HL-60/S4 (cell line): ENCODE measurements around the gene CNTN4.

Experiments used
- in situ Hi-C: fragments of 300-500 bp; cut with MboI; formaldehyde crosslinking; loops from 2 replicates; pipeline ENCODE4 v1.14.3; 2022; ENCODE audit warnings: low sequenced_read_pairs

CNTN4 gene

GRCh38 chr3:3015185-3016089 is 916.8 kb downstream of the CNTN4 start:
- in situ Hi-C loops = no loop called here

GRCh38 chr3:3016226-3016625 is 917.6 kb downstream of the CNTN4 start:
- in situ Hi-C loops = no loop called here

DNA sequence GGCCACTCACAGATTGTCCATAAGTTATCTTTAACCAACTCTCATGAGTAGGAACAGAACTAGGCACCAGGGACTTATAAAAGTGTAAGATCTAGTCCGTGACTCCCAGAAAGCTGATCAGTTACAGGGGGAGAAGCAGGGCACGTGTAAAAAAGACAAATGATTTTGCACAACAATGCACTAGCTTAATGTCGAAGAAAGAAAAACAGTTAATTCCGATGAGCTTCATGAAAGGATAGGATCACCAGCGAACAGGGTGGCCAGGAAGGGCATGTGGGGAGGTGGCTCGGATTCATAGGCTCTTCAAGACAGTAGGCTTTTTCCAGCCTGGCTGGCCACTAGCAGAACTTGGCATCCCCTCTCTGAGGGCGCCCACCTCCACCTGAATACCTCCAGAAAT is 921.5 kb downstream of the CNTN4 start:
- in situ Hi-C loops = no loop called here

- in situ Hi-C loops = no loop called here
Observed at GRCh38 chr3:3023111-3023745, 924.6 kb downstream of the CNTN4 start.

DNA sequence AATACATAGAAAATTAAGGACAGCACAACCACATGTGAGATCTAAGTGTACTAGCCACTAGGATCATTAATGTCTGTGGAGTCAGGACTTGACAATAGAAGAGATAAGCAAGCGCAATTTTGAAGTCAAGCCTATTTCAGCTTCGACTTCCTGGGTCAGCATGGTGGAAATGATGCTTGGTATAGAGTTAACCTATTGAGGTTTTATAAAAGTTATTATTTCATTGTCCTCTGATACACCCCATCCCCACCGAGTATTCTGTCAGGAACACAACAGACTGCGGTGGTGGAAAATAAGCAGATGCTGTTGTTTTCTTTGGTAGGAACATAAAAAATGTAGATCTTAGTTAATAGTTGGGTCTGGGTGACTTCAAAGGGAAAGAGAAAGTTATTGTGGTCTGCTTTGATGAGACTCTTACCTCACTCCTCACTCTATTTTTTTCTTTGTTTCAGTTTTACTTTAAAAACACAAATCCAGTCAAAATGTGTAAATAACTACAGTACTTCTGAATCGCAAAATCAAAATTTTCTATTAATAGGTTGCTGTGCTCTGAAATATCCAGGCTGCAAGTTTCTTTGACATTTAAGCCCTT is 929.4 kb downstream of the CNTN4 start:
- in situ Hi-C loops = no loop called here

- in situ Hi-C loops = no loop called here
Observed at GRCh38 chr3:3031326-3031725, 932.7 kb downstream of the CNTN4 start.

DNA sequence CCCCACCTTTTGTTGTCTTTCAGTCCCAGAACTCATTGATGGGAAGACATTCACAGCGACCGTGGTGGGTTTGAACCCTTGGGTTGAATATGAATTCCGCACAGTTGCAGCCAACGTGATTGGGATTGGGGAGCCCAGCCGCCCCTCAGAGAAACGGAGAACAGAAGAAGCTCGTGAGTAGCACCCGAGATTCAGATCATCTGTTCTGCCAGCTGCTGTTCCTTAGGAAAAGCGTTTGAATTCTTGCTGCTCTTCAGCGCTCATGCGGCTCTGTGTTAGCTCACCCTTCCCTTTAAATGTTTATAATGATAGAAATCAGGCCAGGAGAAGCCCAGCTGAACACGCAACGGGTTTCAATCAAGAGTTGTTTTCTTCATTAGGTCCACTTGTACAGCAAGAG is 938.5 kb downstream of the CNTN4 start:
- in situ Hi-C loops = no loop called here

DNA sequence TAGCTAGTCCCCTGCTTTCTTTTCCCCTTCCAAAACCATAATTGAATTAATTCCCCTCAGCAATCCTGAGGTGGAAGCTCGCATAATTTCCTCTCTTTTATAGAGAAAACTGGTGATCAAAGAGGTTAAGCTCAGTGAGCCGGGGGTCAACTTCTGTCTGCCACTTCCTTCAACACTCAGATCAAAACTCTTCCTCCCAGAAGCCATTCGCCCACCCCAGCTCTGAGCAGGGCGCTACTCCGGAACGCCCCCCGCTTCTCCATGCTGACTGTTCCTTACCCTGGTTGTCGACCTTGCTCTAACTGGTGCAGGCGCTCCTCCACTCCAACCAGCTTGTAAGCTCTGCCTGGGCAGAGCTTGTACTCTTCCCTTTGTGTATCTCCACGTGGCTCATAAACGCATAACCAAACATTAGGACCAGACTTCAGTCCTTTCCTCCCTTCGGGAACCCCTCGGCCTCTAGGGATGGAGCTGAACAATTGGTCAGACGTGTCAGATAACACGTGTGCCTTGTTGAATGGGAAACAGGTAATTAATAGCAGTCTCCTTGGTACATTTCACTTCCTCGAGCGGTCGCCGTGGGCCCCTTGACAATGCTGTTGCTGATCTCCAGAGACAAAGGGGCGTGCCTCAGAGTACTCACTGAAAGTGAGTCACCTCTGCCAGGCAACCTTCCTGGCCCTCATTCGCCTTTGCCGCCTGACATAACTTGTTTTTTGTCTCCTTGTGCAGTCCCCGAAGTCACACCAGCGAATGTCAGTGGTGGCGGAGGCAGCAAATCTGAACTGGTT is 939.7 kb downstream of the CNTN4 start:
- in situ Hi-C loops = no loop called here

DNA sequence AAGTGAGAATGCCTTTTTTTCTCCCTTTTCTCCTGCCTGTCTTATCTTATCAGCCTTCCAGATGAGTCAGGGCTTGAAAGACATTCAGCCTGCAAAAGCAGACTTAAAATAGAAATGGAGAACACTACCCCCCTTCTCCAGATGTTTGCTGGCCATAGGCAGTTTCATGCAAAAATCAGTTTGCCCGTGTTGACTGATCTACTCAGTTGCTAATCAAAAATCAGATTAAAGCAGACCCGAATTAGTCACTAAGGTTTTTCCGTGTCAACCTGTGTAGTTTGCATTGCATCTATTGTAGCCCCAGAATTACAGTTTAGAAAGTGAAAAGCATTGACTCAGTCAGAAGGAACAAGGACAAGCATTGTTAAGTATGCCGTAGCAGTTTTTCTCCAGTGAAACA is 955.3 kb downstream of the CNTN4 start:
- in situ Hi-C loops = no loop called here

DNA sequence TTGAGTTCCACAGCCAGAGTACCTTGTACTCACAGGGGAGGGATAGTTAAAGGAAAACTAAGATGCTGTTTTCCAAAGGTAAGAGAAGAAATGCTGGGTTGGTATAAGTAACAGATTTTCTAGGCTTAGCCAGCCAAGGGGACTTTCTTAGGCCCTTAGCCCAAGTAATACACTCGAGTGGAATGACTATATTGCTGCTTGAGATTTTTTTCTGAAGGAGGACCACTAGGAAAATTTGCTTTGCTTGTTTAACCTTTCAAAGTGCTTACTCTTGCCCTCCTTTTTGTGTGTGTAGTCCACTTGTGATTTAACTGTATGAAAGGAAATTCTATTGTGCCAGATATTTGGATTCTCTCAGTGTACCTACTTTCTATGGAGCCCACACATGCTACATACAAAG is 961.0 kb downstream of the CNTN4 start:
- in situ Hi-C loops = no loop called here

DNA sequence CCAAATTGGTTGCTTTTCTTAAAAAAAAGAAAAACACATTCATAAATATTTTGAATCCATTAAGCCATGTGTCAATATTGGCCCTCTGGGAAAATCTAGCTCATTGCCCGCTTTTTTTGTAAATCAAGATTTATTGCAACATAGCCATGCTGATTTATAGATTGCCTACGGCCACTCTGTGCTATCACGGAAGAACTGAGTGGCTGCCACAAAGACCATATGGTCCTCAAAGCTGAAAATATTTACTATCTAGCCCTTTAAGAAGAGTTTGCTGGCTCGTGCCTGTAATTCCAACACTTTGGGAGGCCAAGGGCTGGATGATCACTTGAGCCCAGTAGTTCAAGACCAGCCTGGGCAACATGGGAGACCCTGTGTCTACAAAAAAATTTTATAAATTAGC is 965.6 kb downstream of the CNTN4 start:
- in situ Hi-C loops = no loop called here

GRCh38 chr3:3065876-3066275 is 967.2 kb downstream of the CNTN4 start:
- in situ Hi-C loops = no loop called here

- in situ Hi-C loops = no loop called here
Observed at GRCh38 chr3:3066378-3066777, 967.7 kb downstream of the CNTN4 start.

DNA sequence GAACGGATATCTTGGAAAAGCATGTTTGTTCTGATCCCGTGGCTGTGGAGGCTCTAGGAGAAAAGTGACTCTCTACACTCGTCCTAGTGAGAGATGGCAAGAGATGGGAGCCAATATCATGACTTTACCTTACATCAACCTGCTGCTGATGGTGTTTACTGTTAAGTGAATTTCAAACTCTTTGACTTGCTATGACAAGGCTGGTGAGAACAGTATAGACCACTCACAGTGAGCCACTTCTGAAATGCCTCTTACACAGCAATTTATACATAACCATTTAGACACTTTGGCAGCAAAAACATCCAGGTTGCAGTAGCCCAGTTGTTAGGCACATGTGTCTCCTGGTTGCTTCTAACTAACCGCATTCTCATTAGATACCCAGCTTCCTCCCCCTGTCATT is 968.2 kb downstream of the CNTN4 start:
- in situ Hi-C loops = no loop called here

- in situ Hi-C loops = no loop called here
Observed at GRCh38 chr3:3068358-3068881, 969.8 kb downstream of the CNTN4 start.

- in situ Hi-C loops = no loop called here
Observed at GRCh38 chr3:3069723-3070122, 971.1 kb downstream of the CNTN4 start.

- in situ Hi-C loops = no loop called here
Observed at GRCh38 chr3:3071136-3071535, 972.5 kb downstream of the CNTN4 start.

DNA sequence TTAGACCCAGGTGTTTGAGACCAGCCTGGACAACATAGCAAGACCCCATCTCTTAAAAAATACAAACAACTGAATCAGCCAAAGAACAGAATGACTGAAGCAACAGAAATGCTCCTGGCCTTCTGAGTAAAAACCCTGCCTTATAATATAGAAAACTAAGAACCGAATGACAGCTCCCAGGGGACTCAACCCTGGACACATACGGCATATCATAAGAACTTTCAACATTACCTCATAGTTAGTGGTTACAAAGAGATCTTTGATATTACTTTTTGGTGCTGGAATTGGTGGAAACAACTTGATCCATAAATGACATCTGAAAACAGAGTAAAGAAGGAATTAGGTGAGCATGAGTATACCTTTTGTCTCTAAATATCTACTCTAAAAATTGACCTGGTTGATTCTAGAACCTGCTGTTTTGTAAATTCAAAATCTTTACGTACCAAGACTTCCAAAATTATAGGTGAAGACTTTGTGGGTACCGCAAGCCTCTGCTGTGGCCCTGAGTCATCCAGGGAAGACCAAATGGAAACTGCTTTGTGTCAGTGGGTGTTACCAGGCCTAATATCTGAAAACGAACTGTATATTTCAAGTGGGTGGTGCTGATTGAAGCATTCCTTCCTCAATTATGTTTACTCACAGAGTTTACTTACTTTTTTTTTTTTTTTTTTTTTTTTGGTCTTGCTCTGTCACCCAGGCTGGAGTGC is 976.0 kb downstream of the CNTN4 start:
- in situ Hi-C loops = no loop called here

- in situ Hi-C loops = no loop called here
Observed at GRCh38 chr3:3080309-3080708, 981.6 kb downstream of the CNTN4 start.
